ENCODE results near the gene CREB3L2. TPM values are rescaled to one million over a fixed set of nuclear protein-coding genes. Genes with fewer than 3 reads are reported as not detected.

Gene CREB3L2
- total and polyA plus RNA-seq, 8 donors = 6.6 to 38.4 (median 32.2) TPM

DNA sequence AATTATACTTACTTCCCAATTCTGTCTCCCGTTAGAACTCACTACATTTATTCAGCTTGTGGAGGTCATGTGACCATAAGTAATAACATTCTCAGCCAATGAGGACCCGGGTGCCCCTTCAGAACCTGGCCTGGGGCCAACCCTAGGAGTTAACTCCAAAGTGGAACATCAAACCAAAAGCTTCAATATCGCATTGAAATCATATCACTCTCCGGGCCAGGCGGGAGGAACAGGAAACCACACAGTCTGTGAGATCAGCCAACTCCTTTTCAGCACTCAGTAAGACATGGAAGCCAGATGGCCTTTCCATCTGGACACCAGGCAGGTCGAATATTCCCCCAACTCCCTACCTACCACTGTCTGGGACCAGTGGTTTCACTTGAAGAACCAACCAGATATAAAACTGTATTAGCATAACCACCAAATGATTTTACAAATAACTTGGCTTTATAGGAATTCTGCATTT lies 5.5 kb downstream of the CREB3L2 start:
- DNase-seq (peak in 3 of 6 donors; percentile 60 to 72 (median 61)), ATAC-seq (no peak), FAIRE-seq (no peak)
- no peak overlapping the region for H3K4me3 ChIP-seq
- TF ChIP-seq, protein P1, sequence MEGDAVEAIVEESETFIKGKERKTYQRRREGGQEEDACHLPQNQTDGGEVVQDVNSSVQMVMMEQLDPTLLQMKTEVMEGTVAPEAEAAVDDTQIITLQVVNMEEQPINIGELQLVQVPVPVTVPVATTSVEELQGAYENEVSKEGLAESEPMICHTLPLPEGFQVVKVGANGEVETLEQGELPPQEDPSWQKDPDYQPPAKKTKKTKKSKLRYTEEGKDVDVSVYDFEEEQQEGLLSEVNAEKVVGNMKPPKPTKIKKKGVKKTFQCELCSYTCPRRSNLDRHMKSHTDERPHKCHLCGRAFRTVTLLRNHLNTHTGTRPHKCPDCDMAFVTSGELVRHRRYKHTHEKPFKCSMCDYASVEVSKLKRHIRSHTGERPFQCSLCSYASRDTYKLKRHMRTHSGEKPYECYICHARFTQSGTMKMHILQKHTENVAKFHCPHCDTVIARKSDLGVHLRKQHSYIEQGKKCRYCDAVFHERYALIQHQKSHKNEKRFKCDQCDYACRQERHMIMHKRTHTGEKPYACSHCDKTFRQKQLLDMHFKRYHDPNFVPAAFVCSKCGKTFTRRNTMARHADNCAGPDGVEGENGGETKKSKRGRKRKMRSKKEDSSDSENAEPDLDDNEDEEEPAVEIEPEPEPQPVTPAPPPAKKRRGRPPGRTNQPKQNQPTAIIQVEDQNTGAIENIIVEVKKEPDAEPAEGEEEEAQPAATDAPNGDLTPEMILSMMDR (IDR thresholded peaks at IDR 0.05) = no peak
- peak overlapping the region in 3 of 4 donors; percentile 1 to 34 (median 10) for H3K27ac ChIP-seq
- H3K27me3 ChIP-seq = no peaks in the 10 kb centered on the region
- H3K36me3 ChIP-seq = no peaks in the 10 kb centered on the region
- WGBS, 2 donors = 31 to 35% methylated on average over 6 of the region's 6 CpGs
- no peaks in the 10 kb centered on the region for H3K9me3 ChIP-seq
- peaks cover 24 to 45% (median 28%) of the 10 kb centered on the region in 3 donors for H3K4me1 ChIP-seq
- intact Hi-C loops (cut with DNase I) = no loop called here

DNA sequence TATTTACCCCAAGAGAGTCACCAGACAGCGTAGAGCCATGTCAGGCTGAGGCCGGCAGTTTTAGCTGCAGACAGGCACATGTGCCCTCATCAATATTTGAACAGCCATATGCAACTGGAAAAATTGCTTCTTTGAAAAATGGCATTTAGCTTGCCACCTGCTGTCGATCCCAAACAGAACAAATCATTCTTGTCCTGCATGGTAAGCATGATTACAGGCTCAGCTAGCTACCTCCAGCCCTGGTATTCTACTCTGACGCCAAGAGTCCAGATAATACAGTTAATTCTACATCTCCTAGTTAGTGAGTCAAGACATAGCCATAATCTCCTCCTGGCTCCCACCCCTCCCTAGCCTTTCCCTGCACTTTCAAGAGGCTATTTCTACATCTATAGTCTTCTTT lies 7.7 kb downstream of the CREB3L2 start:
- H3K27me3 ChIP-seq = no peaks in the 10 kb centered on the region
- ATAC-seq (peak; percentile 33 to 60 (median 50)), FAIRE-seq (no peak), DNase-seq (no peak)
- WGBS, 2 donors = 25 to 41% methylated on average over 4 of the region's 4 CpGs
- H3K4me1 ChIP-seq = peaks cover 30 to 59% (median 33%) of the 10 kb centered on the region in 3 donors
- peak overlapping the region in 3 of 4 donors; percentile 9 to 46 (median 20) for H3K27ac ChIP-seq
- intact Hi-C loops (cut with DNase I) = no loop called here
- TF ChIP-seq, protein P1 (IDR thresholded peaks at IDR 0.05) = no peak
- H3K4me3 ChIP-seq = no peak overlapping the region
- no peaks in the 10 kb centered on the region for H3K36me3 ChIP-seq
- H3K9me3 ChIP-seq = no peaks in the 10 kb centered on the region

DNA sequence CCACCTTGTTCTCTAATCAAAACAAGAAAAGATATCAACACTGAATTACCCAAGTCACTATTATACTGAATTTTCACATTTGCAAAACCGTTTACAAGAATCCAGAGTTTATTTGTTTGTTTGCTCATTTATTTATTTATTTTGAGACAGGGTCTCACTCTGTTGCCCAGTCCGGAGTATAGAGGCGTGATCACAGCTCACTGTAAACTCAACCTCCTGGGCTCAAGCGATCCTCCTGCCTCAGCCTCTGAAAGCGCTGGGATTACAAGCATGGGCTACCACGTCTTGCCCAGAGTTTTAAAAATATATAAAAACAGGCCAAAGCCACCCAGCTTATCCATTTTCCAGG lies 8.5 kb downstream of the CREB3L2 start:
- no peaks in the 10 kb centered on the region for H3K9me3 ChIP-seq
- H3K36me3 ChIP-seq = no peaks in the 10 kb centered on the region
- no peaks in the 10 kb centered on the region for H3K27me3 ChIP-seq
- intact Hi-C loops (cut with DNase I) = no loop called here
- TF ChIP-seq, protein P1 (IDR thresholded peaks at IDR 0.05) = no peak
- H3K4me1 ChIP-seq = peaks cover 33 to 65% (median 33%) of the 10 kb centered on the region in 3 donors
- DNase-seq = no peak
- no peak for FAIRE-seq
- WGBS, 2 donors = 90 to 96% methylated on average over 6 of the region's 6 CpGs
- no peak for ATAC-seq
- H3K4me3 ChIP-seq = no peak overlapping the region
- H3K27ac ChIP-seq = peak overlapping the region in 2 of 4 donors; percentile 1 to 55

DNA sequence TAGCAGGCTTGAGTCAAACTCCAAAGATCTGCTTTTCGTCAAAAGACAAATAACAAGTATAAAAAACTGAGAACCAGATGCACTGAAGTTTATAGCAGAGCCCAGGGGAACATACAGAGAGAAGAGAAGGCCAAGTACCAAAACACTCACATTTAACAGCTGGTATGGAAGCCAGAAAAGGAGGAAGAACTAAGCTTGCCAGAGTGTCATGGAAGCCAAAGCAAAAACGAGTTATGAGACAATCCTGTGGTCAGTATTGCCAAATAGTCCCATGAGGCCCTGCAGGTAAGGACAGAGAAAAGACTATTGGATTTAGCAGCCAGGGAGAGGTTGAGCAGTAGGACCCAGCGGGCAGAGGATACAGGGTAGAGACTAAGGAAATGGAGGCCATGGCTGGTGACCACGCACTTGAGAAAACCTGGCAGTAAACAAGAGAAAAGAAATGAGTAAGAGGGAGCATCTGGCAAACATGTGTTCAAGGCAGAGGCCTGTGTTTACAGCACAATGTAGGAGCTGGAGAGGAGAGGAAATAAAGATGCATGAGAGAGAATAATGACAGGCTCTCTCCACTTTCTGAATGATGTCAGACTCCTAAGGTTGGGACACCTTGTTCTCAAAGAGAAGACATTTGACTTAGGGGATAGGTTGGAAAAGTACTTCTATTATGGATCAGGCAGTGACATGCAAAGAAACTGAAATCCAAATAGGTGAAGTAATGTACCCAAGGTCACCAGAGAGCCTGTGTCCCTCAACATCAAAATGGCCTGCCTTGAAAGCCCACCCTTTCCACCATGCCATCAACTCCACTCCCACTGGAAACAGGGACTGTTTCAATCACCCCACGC lies 9.1 kb downstream of the CREB3L2 start:
- no peaks in the 10 kb centered on the region for H3K36me3 ChIP-seq
- peaks cover 33 to 63% (median 35%) of the 10 kb centered on the region in 3 donors for H3K4me1 ChIP-seq
- TF ChIP-seq, protein P1 (IDR thresholded peaks at IDR 0.05) = no peak
- DNase-seq = peak in 2 of 6 donors; percentile 28 to 35
- ATAC-seq = peak; percentile 31 to 55 (median 42)
- FAIRE-seq = no peak
- 54 to 61% methylated on average over 5 of the region's 5 CpGs for WGBS, 2 donors
- H3K4me3 ChIP-seq = no peak overlapping the region
- H3K27ac ChIP-seq = peak overlapping the region; percentile 9 to 55 (median 34)
- no peaks in the 10 kb centered on the region for H3K27me3 ChIP-seq
- H3K9me3 ChIP-seq = no peaks in the 10 kb centered on the region
- intact Hi-C loops (cut with DNase I) = no loop called here

DNA sequence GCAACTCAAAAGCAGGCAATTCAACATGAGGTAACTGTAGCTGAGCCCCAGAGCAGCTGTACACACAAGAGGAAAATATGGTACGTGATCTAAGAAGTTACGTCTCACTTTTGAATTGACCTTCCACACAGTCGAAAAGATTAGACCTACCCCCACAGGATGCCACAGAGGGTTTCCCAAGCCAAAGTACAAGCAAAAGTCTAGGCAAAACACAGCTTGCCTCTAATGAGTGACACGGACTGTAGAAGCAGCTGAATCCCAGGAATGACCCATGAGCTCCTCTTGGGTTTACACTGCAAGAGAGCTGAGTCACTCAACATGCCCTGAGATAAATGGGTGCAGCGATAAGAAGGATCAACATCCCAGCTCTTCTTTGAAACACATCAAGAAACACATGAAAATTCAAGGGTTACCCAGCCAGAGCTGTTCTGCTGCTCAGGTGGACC lies 9.8 kb downstream of the CREB3L2 start:
- H3K4me3 ChIP-seq = no peak overlapping the region
- WGBS, 2 donors = 41 to 47% methylated on average over 5 of the region's 5 CpGs
- TF ChIP-seq, protein P1 (IDR thresholded peaks at IDR 0.05) = no peak
- intact Hi-C loops (cut with DNase I) = no loop called here
- peaks cover 33 to 59% (median 35%) of the 10 kb centered on the region in 3 donors for H3K4me1 ChIP-seq
- ATAC-seq (peak; percentile 33 to 52 (median 50)), FAIRE-seq (no peak), DNase-seq (peak in 1 of 6 donors; percentile 24)
- H3K36me3 ChIP-seq = no peaks in the 10 kb centered on the region
- no peaks in the 10 kb centered on the region for H3K27me3 ChIP-seq
- no peaks in the 10 kb centered on the region for H3K9me3 ChIP-seq
- H3K27ac ChIP-seq = peak overlapping the region; percentile 9 to 55 (median 34)
